PFSK-1 (cell line): ENCODE data around the gene LAMTOR1.

ENCODE experiments used
- FOXP2 ChIP-seq: optimal IDR thresholded peaks from 2 replicates; pipeline ENCODE3; 2011; ENCODE audit warnings: borderline replicate concordance, control low read depth, inconsistent platforms; ENCODE audit not compliant: insufficient read depth; ENCODE audit errors: extremely low read length, extremely low read depth
- POLR2AphosphoS5 ChIP-seq: IDR thresholded peaks from 2 replicates; pipeline ENCODE4 v1.6.1; 2012; ENCODE audit warnings: low read depth, mild to moderate bottlenecking, control low read depth, low read length, moderate library complexity
- SIN3A ChIP-seq: IDR thresholded peaks from 2 replicates; pipeline ENCODE4 v1.6.1; 2012; ENCODE audit warnings: mild to moderate bottlenecking, low read length, moderate library complexity, borderline replicate concordance; ENCODE audit not compliant: insufficient read depth
- TAF1 ChIP-seq: IDR thresholded peaks from 2 replicates; pipeline ENCODE4 v1.6.1; 2012; ENCODE audit warnings: low read length, control low read depth, borderline replicate concordance; ENCODE audit not compliant: insufficient read depth
- TF ChIP-seq, protein P1 (sequence below), 2 experiments: IDR thresholded peaks; 2 replicates each; pipeline versions ENCODE4 v1.6.1 to v1.8.0; 2011 to 2012; ENCODE audit warnings: low read depth in 2 of 2, low read length in 2 of 2, control low read depth in 1 of 2, inconsistent platforms in 1 of 2, mild to moderate bottlenecking in 1 of 2, moderate library complexity in 1 of 2; ENCODE audit not compliant: insufficient read depth in 1 of 2

The LAMTOR1 gene

GRCh38 chr11:72116019-72116755 lies 13.1 kb upstream of the LAMTOR1 start:
- TF ChIP-seq POLR2AphosphoS5: no peak
- TF ChIP-seq, protein P1, sequence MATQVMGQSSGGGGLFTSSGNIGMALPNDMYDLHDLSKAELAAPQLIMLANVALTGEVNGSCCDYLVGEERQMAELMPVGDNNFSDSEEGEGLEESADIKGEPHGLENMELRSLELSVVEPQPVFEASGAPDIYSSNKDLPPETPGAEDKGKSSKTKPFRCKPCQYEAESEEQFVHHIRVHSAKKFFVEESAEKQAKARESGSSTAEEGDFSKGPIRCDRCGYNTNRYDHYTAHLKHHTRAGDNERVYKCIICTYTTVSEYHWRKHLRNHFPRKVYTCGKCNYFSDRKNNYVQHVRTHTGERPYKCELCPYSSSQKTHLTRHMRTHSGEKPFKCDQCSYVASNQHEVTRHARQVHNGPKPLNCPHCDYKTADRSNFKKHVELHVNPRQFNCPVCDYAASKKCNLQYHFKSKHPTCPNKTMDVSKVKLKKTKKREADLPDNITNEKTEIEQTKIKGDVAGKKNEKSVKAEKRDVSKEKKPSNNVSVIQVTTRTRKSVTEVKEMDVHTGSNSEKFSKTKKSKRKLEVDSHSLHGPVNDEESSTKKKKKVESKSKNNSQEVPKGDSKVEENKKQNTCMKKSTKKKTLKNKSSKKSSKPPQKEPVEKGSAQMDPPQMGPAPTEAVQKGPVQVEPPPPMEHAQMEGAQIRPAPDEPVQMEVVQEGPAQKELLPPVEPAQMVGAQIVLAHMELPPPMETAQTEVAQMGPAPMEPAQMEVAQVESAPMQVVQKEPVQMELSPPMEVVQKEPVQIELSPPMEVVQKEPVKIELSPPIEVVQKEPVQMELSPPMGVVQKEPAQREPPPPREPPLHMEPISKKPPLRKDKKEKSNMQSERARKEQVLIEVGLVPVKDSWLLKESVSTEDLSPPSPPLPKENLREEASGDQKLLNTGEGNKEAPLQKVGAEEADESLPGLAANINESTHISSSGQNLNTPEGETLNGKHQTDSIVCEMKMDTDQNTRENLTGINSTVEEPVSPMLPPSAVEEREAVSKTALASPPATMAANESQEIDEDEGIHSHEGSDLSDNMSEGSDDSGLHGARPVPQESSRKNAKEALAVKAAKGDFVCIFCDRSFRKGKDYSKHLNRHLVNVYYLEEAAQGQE (IDR thresholded peaks at IDR 0.05; ENCODE audit: insufficient read depth in 1 of 2, low read depth in 2 of 2, low read length in 2 of 2): no peak
- no peak for TF ChIP-seq SIN3A

DNA sequence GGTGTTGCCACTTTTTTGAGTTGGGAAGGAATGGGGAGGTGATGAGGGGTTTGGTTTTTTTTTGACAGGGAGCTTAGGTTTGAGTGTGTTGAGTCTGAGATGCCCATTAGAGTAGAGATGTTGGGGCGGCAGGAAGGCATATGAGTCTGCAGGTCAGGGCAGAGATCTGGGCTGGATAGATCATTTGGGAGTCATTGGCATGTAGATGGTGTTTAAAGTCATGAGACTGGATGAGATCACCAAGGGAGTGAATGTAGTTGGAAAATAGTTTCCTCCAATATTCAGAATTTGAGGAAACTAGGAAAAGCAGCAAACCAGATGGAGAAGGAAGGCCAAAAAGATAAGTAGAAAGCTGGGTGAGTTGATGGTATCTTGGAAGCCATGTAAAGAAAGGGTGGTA lies 11.5 kb upstream of the LAMTOR1 start:
- TF ChIP-seq, protein P1 (IDR thresholded peaks at IDR 0.05; ENCODE audit: insufficient read depth in 1 of 2, low read depth in 2 of 2, low read length in 2 of 2): no peak
- TF ChIP-seq TAF1 (no peak), SIN3A (no peak)

GRCh38 chr11:72112978-72113808 lies 10.1 kb upstream of the LAMTOR1 start:
- TF ChIP-seq TAF1 (no peak), FOXP2 (no peak), SIN3A (no peak), POLR2AphosphoS5 (no peak)
- TF ChIP-seq, protein P1 (IDR thresholded peaks at IDR 0.05; ENCODE audit: insufficient read depth in 1 of 2, low read depth in 2 of 2, low read length in 2 of 2): no peak

DNA sequence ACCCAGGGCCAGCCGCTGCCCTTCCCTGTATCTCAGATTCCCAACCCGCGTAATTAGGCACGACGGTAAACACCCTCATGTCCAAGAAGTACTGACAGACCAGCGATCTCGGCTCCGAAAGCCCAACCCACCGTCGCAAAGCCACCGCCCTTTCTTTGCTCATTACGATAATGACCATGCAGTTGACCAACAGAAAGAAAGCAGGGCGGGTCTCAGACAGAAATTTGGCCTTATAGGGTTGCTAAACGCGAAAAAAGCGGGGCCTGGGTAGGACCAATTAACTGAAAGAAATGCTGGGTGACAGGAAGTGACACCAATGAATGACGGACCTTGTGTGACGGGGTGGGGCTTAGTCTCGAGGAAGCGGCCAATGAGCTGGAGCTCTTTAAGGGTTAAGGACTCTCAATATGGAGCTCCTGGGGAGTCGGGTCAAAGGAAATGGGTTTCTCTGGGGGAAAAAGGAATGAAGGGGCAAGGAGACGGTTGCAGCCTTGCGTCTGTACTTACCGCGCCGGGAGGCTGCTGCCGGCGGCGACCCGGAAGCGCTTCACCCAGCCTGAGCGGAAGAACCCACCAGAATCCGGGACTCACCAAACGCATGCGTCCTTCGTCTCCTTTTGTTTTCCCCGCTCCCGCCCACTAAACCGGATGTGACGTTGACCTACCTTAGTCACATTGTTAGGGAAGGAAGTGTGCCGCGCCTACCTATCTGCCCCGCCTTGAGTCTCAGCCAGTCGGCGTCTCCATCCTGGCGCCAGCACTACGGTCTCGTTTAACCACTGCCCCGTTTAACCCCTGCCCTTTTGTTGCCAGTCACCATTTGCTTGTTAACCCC lies 9.3 kb upstream of the LAMTOR1 start, which contains the start of gene ANAPC15:
TSS of gene ANAPC15 (minus strand) at position 553 of the 835 bp plus-strand sequence. CDS start 1,419 bp downstream, outside the sequence.
- TF ChIP-seq POLR2AphosphoS5: peak; percentile 97
- TF ChIP-seq TAF1: peak; percentile 80; the same call in 1 of the 2 replicates
- TF ChIP-seq FOXP2: peak; percentile 64
- TF ChIP-seq, protein P1 (IDR thresholded peaks at IDR 0.05; ENCODE audit: insufficient read depth in 1 of 2, low read depth in 2 of 2, low read length in 2 of 2): no peak
- peak; percentile 49; the same call in 1 of the 2 replicates for TF ChIP-seq SIN3A
